C4-2B (cell line): ENCODE data around the gene DRD1.
"Not testable (repeated sequence)": the region's sequence is repeated elsewhere in the genome, so short reads cannot be mapped to it uniquely, and the experiment has no call there.

Experiments used
- H3K27ac ChIP-seq: fragments of 450-650 bp; 2 replicates; pipeline ENCODE4 v1.5.1; 2017
- ZFX ChIP-seq: fragments of 450-650 bp; IDR thresholded peaks from 2 replicates; pipeline ENCODE4 v1.6.1; 2017
- TF ChIP-seq, protein P1 (sequence below): fragments of 450-650 bp; conservative IDR thresholded peaks from 2 replicates; pipeline ENCODE4 v1.5.1; 2017; ENCODE audit warnings: mild to moderate bottlenecking

The DRD1 gene

DNA sequence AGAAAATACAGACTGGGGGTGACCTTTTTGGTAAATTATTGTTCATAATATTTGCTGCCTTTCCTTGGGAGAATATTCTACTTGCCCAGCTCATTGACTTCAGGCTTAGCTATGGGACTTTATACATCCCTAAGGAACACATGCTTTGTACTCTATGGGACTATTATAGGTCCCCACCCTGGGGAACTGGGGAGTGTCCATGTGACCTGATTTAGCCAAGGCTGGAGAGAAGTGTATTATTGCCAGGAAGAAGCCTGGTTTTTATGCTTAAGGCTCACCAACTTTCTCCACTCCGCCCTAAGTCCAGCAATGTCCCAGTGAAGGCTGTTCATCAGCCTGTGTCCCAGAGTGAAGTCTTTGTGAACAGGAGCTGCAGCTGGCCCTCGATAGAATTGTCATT, 16.6 kb upstream of the DRD1 start:
- no peak overlapping the region for H3K27ac ChIP-seq
- TF ChIP-seq, protein P1, sequence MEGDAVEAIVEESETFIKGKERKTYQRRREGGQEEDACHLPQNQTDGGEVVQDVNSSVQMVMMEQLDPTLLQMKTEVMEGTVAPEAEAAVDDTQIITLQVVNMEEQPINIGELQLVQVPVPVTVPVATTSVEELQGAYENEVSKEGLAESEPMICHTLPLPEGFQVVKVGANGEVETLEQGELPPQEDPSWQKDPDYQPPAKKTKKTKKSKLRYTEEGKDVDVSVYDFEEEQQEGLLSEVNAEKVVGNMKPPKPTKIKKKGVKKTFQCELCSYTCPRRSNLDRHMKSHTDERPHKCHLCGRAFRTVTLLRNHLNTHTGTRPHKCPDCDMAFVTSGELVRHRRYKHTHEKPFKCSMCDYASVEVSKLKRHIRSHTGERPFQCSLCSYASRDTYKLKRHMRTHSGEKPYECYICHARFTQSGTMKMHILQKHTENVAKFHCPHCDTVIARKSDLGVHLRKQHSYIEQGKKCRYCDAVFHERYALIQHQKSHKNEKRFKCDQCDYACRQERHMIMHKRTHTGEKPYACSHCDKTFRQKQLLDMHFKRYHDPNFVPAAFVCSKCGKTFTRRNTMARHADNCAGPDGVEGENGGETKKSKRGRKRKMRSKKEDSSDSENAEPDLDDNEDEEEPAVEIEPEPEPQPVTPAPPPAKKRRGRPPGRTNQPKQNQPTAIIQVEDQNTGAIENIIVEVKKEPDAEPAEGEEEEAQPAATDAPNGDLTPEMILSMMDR: no peak
- no peak for TF ChIP-seq ZFX

DNA sequence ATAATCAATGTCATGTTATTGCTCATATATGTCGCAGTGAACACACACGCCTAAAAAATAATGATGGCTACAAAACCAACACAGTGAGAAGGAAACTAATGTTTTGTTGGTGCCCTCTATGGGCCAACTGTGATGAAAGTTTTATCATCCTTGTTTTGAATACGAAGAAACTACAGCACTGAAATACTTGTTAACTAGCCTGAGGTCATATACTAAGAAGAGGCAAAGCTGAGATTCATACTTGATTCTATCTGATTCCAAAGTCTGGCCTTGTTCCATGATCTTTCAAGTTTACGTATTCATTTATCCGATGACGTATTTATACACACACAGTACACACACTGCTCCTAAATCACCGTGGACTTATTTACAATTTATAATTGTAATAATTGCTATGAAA, 16.1 kb upstream of the DRD1 start:
- H3K27ac ChIP-seq: no peak overlapping the region
- no peak for TF ChIP-seq ZFX
- TF ChIP-seq, protein P1: peak; percentile 73

DNA sequence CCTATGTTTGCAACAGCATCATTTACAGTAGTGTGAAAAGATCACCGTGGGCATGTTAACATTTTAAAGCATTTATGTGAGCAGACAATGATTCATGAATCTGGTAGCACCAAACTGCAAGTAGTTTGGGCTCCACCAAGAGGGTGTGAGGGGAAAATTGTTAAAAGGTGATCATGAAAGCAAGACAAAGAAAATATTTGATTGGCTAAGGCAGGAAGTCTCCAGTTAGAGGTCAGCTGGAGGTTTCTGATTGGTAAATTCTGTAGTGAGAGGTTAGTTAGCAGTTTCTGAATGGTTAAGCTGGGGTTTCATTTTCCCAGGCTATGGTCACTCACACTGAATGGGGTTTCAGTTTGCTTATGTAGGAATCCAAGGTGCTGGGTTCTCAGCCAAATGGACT, 13.5 kb upstream of the DRD1 start:
- TF ChIP-seq, protein P1: no peak
- no peak for TF ChIP-seq ZFX

DNA sequence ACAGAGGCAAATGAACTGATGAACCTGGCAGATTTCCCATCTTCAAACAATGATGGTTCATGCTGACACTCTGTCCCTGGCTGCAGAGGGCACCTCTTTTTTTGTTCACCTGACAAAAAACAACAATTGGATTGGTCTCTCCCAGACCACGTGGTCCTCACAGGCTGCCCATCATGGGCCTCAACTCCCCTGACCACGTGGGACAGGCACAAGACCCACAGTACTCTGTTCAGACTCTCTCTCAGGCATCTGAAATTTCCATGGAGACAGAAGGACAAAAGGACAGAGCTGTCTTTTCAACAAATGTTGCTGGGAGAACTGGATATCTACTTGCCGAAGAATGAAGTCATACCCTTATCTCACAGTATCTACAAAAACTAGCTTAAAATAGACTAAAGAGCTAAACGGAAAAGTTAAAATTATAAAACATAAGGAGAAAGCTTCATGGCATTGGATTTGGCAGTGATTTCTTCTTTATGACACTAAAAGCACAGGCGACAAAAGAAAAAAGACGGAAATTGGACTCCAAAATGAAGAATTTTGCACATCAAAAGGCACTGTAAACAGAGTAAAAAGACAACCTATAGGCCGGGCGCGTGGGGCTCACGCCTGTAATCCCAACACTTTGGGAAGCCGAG, 12.2 kb upstream of the DRD1 start:
- H3K27ac ChIP-seq: no peak overlapping the region
- TF ChIP-seq, protein P1: no peak
- TF ChIP-seq ZFX: no peak

More for the DNA sequence above, 13.5 kb upstream of the DRD1 start:
- no peak overlapping the region for H3K27ac ChIP-seq

DNA sequence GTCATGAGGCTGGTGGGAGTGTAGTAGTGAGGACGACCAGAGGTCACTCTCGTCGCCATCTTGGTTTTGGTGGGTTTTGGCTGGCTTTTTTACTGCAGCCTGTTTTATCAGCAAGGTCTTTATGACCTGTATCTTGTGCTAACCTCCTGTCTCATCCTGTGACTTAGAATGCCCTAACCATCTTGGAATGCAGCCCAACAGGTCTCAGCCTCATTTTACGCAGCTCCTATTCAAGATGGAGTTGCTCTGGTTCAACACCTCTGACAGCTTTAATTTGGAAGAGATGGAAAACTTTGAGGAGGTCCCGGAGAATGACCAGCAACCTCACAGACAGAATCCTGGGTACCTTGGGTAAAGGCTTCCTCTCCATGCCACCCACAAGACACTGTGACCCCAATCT, 10.4 kb upstream of the DRD1 start:
- H3K27ac ChIP-seq: not testable (repeated sequence)

DNA sequence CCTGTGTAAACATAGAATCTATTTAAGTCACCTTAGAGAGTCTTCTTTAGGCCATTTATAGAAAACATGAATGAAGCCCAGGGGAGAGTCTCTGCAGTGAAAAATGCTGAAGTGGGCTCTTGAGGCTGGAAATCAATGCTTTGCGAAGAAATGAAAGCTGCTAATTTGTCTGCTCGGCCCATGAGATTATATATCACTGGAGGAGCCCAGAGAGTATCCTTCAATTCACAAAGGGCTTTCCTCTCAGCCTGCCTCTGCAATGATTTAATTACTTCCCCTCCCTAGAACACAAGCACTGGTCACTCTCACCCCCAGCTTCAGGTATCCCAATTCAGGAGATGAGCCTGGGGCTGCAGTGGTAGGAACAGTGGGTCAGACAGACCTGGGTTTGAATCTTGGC, 8.2 kb upstream of the DRD1 start:
- no peak overlapping the region for H3K27ac ChIP-seq
- no peak for TF ChIP-seq ZFX
- TF ChIP-seq, protein P1: no peak

DNA sequence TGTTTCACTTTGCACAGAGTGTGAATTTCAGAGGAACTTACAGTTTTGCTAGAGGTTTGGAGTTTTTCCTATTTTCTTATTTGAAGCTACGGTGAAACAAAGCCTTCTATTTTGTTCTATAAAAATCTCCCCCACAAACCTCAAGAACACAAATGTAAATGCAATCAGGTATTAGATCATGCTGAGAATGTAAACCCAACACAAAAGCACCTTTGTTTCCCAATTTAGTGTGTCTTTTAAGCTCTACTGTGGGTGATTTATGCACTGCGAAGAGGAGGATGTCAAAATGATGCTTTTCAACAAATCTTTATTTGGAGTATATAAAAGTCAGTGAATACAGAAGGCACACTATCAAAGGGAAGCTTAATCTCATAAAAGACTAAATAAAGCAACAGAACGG, 4.3 kb upstream of the DRD1 start:
- TF ChIP-seq ZFX: no peak
- TF ChIP-seq, protein P1: no peak
- H3K27ac ChIP-seq: no peak overlapping the region

DNA sequence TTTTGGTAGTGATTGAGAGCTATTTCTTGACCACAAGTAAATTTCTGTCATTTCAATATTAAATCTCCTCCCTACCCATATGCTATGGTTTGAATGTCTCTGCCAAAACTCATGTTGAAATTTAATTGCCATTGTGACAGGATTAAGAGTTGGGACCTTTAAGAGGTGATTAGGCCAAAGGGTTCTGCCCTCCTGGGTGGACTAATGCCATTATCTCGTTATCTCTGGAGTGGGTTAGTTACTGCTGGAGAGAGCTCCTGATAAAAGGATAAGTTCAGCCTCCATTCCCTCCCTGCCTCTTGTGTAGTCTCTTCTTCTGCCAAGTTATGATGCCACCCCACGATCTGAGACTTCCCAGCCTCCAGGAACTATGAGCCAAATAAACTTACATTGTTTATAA, 3.6 kb upstream of the DRD1 start:
- TF ChIP-seq, protein P1: no peak
- TF ChIP-seq ZFX: no peak
- H3K27ac ChIP-seq: no peak overlapping the region

DNA sequence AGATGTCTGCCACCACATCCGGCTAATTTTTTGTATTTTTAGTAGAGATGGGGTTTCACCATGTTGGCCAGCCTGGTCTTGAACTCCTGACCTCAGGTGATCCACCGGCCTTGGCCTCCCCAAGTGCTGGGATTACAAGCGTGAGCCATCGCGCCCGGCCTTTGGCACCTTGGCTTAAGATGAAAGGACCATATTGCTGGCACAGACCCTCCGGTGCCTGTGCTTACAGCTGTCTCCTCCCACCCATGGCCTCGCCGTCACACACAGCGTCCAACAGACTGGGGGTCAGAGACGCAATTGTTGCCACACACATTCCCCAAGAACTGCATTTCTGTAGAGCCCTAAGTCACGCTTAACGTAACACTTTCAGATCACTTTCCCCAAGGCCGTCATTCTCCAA, 2.4 kb upstream of the DRD1 start:
- H3K27ac ChIP-seq: not testable (repeated sequence)
